HEK293T (cell line): ENCODE measurements around the gene ATF7IP.

ENCODE experiments used
- CTCF ChIA-PET: fragments of 350-600 bp; formaldehyde crosslinking; extraction: SDS; loops from one replicate; lab custom pipeline; 2021; ENCODE audit warnings: antibody characterized with exemption, inconsistent platforms; lab: Yijun Ruan, JAX
- POLR2A ChIA-PET: fragments of 350-600 bp; formaldehyde crosslinking; extraction: SDS; loops from one replicate; lab custom pipeline; 2020; ENCODE audit warnings: antibody characterized with exemption, inconsistent platforms; lab: Yijun Ruan, JAX
- DNase-seq: peaks from one replicate; pipeline ENCODE4 v3.0.0; 2012; ENCODE audit warnings: mixed read lengths; ENCODE audit errors: extremely low spot score
- ARNT ChIP-seq: fragments of 450-650 bp; IDR thresholded peaks from 2 replicates; pipeline ENCODE4 v1.6.1; 2017; ENCODE audit warnings: mild to moderate bottlenecking
- BHLHE40 ChIP-seq: fragments of 450-650 bp; IDR thresholded peaks from 2 replicates; pipeline ENCODE4 v1.6.1; 2016; ENCODE audit warnings: mild to moderate bottlenecking, moderate library complexity, borderline replicate concordance
- CTBP1 ChIP-seq: fragments of 450-650 bp; IDR thresholded peaks from 2 replicates; pipeline ENCODE4 v1.6.1; 2016; ENCODE audit warnings: borderline replicate concordance
- ELF4 ChIP-seq: fragments of 450-650 bp; IDR thresholded peaks from 2 replicates; pipeline ENCODE4 v1.6.1; 2017; ENCODE audit warnings: antibody characterized with exemption
- FOXA1 ChIP-seq: fragments of 450-650 bp; IDR thresholded peaks from 2 replicates; pipeline ENCODE4 v1.6.1; 2016; ENCODE audit warnings: mild to moderate bottlenecking
- FOXK2 ChIP-seq: fragments of 450-650 bp; IDR thresholded peaks from 2 replicates; pipeline ENCODE4 v1.6.1; 2016; ENCODE audit warnings: mild to moderate bottlenecking
- FOXM1 ChIP-seq: fragments of 450-650 bp; IDR thresholded peaks from 2 replicates; pipeline ENCODE4 v1.6.1; 2017; ENCODE audit warnings: mild to moderate bottlenecking, borderline replicate concordance
- HDGF ChIP-seq: fragments of 450-650 bp; IDR thresholded peaks from 2 replicates; pipeline ENCODE4 v1.6.1; 2017; ENCODE audit warnings: antibody characterized with exemption, borderline replicate concordance
- L3MBTL2 ChIP-seq: fragments of 450-650 bp; conservative IDR thresholded peaks from 2 replicates; pipeline ENCODE4 v1.6.1; 2016; ENCODE audit warnings: mild to moderate bottlenecking
- LEF1 ChIP-seq: fragments of 450-650 bp; IDR thresholded peaks from 2 replicates; pipeline ENCODE4 v1.6.1; 2017; ENCODE audit warnings: mild to moderate bottlenecking, borderline replicate concordance
- NFRKB ChIP-seq: fragments of 450-650 bp; IDR thresholded peaks from 2 replicates; pipeline ENCODE4 v1.6.1; 2016; ENCODE audit warnings: mild to moderate bottlenecking, moderate library complexity
- SP1 ChIP-seq: fragments of 450-650 bp; IDR thresholded peaks from 2 replicates; pipeline ENCODE4 v1.6.1; 2017
- SUZ12 ChIP-seq: fragments of 450-650 bp; IDR thresholded peaks from 2 replicates; pipeline ENCODE4 v1.6.1; 2016; ENCODE audit warnings: mild to moderate bottlenecking
- TARDBP ChIP-seq: fragments of 450-650 bp; IDR thresholded peaks from 2 replicates; pipeline ENCODE4 v1.6.1; 2016
- ZNF384 ChIP-seq: fragments of 450-650 bp; IDR thresholded peaks from 2 replicates; pipeline ENCODE4 v1.6.1; 2016
- TF ChIP-seq, protein P1 (sequence below): fragments of 450-650 bp; IDR thresholded peaks from 2 replicates; pipeline ENCODE4 v1.6.1; 2016

The ATF7IP gene

DNA sequence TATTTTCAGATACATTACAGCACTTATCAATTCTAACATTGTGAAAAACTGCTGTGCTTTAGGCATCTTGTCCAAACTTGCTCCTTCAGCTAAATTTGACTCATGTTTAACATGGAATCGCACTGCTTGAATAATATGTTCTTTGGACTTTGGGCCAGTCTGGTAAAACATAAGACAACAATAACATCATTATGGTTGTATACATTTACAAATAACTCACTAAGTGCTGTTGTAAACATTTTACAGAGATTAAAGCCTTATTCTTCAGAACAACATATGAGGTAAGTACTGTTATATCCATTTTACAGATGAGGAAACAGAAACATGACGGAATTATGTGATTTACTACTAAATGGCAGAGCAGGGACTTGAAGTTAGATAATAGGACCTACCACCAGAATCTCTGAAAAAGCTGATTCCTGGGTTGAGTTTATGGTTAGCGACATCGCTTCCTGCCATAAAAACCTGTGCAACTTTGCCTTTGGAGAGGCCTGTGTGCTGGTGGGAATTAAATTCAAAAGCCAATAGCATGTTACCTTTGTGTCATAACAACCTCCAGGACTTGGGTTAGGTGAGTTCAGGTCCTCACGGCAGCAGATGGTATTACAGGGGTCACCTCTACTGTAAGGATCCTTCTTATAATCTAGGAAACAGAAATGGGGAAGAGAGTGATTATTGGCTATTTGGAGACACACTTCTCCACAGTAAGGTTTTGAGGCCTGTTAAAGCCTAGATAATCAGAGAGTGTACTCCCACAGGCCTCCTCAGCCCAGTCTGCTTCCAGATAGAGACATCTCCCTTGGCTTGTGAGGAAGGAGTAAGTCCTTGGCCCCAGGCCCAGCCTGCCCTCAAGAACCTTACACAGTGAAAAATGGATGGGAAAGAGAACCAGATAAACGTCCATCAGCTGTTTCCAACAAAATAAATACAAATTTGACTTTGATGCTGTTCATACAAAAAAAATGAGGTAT is 140.4 kb downstream of the ATF7IP start:
- no peak for DNase-seq
- no peak for TF ChIP-seq NFRKB
- TF ChIP-seq LEF1 = no peak
- no peak for TF ChIP-seq HDGF
- no peak for TF ChIP-seq SUZ12
- ChIA-PET POLR2A (interaction anchor here (0.6 kb wide), 1 partner anchor 433 kb away, joined by 3 read pairs; no protein-coding TSS in a partner anchor), CTCF (no interaction called here)

DNA sequence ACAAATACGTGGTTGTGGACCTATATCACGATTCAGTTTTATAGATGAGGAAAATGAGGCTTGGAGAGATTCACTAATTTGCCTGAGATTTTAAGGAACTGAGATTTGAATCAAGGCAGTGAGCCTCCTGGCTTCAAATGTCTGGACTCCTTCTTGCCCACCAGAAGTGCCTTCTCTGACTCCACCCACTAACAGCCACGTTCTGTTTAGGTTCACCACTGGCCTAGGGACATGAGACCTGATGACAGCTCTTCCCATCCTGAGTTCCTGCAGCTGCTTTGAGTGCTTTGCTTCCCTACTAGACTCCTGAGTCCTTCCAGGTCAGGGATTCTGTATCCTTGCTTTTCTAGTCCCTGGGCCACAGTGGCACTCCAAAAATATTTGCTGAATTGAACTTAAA is 145.1 kb downstream of the ATF7IP start:
- CTCF ChIA-PET = interaction anchor here (1.1 kb wide), 1 partner anchor 31 kb away, joined by 4 read pairs; no protein-coding TSS in a partner anchor
- DNase-seq = no peak
- TF ChIP-seq CTBP1 (no peak), ELF4 (no peak), FOXK2 (no peak), SP1 (no peak), BHLHE40 (no peak), ARNT (no peak), L3MBTL2 (no peak), ZNF384 (no peak), TARDBP (no peak), FOXM1 (no peak), NFRKB (no peak), SUZ12 (no peak), LEF1 (no peak), FOXA1 (no peak), HDGF (no peak)
- TF ChIP-seq, protein P1, sequence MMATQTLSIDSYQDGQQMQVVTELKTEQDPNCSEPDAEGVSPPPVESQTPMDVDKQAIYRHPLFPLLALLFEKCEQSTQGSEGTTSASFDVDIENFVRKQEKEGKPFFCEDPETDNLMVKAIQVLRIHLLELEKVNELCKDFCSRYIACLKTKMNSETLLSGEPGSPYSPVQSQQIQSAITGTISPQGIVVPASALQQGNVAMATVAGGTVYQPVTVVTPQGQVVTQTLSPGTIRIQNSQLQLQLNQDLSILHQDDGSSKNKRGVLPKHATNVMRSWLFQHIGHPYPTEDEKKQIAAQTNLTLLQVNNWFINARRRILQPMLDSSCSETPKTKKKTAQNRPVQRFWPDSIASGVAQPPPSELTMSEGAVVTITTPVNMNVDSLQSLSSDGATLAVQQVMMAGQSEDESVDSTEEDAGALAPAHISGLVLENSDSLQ = no peak
- POLR2A ChIA-PET = no interaction called here

DNA sequence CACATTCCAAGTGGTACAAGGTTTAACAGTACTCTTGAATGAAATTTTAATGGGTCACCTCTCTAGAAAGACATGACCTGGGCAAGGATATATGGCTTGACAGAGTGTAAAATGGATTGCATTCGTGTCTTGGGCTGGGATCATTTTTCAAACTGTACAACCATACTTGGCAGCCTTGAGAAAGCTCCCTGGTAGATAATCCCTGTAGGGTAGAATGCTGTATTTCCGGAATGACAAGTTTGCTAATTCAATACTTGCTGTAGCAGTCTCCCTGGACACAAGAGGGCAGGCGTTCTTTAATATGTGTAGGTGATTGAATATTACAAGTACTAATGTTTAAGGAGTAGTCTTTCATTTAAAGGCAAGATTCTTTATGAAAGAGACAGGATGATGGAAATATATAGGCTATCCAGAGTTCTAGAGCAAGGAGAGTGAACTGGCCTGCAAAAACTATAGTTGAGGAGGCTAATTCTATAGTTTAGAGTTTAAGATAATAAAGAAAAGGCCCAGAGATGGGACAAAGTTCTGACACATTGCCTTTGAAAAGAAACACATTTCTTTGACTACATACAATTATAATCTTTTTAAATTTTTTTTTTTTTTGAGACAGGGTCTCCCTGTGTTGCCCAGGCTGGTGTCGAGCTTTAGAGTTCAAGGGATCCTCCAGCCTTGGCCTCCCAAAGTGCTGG is 148.8 kb downstream of the ATF7IP start:
- DNase-seq = peak; percentile 14
- TF ChIP-seq L3MBTL2 (no peak), SP1 (no peak), ZNF384 (no peak), TARDBP (no peak), FOXM1 (no peak), FOXK2 (no peak), FOXA1 (no peak), BHLHE40 (no peak), HDGF (no peak), SUZ12 (no peak), NFRKB (no peak), ELF4 (no peak), ARNT (no peak), CTBP1 (no peak), LEF1 (no peak)
- TF ChIP-seq, protein P1 = no peak
- CTCF ChIA-PET = interaction anchor here (0.7 to 1.1 kb wide), 2 partner anchors 13 to 27 kb away, joined by 3 to 4 read pairs; no protein-coding TSS in a partner anchor

DNA sequence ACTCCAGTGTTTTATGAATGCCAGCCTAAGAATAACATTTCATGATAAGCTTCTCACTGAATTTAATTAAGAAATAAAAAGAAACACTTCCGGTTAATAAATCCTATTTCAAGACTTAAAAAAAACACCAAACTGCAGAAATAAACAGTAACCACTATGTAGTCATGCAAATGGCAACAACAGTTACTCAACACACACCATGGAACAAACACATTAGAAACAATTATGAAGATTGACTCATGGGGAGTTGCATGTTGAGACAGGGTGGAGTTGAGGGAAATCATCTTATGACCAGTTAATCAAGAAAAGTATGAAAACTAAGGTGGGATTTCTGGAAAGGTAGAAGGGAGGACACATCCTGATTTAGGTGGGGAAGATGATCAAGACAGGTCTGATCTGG is 149.5 kb downstream of the ATF7IP start:
- ChIA-PET CTCF (interaction anchor here (0.7 kb wide), 1 partner anchor 12 kb away, joined by 3 read pairs; no protein-coding TSS in a partner anchor), POLR2A (no interaction called here)
- no peak for DNase-seq
- TF ChIP-seq CTBP1 = no peak
- no peak for TF ChIP-seq NFRKB
- TF ChIP-seq LEF1 = no peak
- TF ChIP-seq FOXK2 = no peak
- no peak for TF ChIP-seq ZNF384
- no peak for TF ChIP-seq BHLHE40
- no peak for TF ChIP-seq HDGF
- TF ChIP-seq ELF4 = no peak
- no peak for TF ChIP-seq ARNT
- no peak for TF ChIP-seq TARDBP
- TF ChIP-seq, protein P1 = no peak
- no peak for TF ChIP-seq FOXA1
- TF ChIP-seq SUZ12 = no peak
- TF ChIP-seq FOXM1 = no peak
- no peak for TF ChIP-seq L3MBTL2
- TF ChIP-seq SP1 = no peak

More for the DNA sequence above, 148.8 kb downstream of the ATF7IP start:
- POLR2A ChIA-PET = no interaction called here

DNA sequence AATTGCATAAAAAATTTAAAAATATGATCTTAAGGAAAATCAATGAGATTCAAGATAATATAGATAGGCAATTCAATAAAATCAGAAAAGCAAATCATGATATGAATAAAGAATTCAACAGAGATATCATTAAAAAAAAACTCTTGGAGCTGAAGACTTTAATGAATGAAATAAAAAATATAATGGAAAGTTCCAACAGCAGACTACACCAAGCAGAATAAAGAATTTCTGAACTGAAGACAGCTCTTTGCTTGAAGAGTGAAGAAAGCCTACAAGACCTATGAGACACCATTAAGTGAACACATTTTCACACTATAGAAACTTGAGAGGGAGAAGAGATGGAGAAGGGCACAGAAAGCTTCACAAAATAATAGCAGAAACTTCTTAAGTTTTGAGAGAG is 156.3 kb downstream of the ATF7IP start:
- no peak for TF ChIP-seq TARDBP
- no peak for DNase-seq
- ChIA-PET CTCF (interaction anchor here (0.6 kb wide), 1 partner anchor 30 kb away, joined by 3 read pairs; no protein-coding TSS in a partner anchor), POLR2A (no interaction called here)
